Erythroblast (primary cell): ENCODE measurements around the gene ALKAL2.

Source experiments
- GATA1 ChIP-seq: IDR thresholded peaks from 2 replicates; pipeline ENCODE4 v1.6.1; 2011; ENCODE audit warnings: low read depth, mild to moderate bottlenecking, control low read depth, low read length, moderate library complexity
- POLR2A ChIP-seq: IDR thresholded peaks from 2 replicates; pipeline ENCODE4 v1.6.1; 2011; ENCODE audit warnings: mild to moderate bottlenecking, low read length

DNA sequence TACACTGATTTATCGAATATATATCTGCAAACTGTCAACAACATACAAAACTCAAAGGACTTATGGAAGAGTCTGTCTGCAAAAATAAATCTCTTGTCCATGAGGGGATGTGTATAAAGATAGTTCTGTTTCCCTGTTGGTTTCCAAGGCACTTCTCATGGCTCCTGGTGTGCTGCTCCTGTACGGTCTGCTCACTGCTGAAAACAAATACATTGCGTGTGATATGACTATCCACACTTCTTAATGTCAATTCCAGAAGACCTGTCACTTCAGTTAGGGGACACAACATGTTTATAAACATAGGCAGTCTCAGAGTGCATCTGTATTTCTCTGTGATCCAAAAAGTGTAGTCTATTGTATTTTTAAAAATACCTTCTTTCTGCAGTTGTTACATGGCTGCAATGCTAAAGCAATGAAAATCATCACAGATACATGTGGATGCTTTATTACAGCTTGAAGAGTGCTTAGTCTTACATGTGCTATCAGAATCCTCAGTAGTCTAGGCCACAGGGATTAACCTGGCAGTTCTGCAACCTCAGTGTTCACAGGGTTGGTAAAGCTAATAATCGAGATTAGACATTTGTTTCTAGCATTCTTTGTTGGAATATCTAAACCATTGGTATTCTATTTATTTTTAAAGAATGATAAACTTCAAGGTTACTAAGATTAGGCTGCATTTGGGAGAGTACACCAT lies 7.8 kb downstream of the ALKAL2 start:
- no peak for TF ChIP-seq POLR2A
- no peak for TF ChIP-seq GATA1
